ENCODE measurements around the gene PLA2G4B. TPM values are rescaled to one million over a fixed set of nuclear protein-coding genes. Genes with fewer than 3 reads are reported as not detected.

The PLA2G4B gene
- total and polyA plus RNA-seq, 10 of the 15 experiments (the other 5 are each of a cell fraction or from before 2014, with no cell fraction given): 0.22 to 6.6 (median 2.9) TPM

DNA sequence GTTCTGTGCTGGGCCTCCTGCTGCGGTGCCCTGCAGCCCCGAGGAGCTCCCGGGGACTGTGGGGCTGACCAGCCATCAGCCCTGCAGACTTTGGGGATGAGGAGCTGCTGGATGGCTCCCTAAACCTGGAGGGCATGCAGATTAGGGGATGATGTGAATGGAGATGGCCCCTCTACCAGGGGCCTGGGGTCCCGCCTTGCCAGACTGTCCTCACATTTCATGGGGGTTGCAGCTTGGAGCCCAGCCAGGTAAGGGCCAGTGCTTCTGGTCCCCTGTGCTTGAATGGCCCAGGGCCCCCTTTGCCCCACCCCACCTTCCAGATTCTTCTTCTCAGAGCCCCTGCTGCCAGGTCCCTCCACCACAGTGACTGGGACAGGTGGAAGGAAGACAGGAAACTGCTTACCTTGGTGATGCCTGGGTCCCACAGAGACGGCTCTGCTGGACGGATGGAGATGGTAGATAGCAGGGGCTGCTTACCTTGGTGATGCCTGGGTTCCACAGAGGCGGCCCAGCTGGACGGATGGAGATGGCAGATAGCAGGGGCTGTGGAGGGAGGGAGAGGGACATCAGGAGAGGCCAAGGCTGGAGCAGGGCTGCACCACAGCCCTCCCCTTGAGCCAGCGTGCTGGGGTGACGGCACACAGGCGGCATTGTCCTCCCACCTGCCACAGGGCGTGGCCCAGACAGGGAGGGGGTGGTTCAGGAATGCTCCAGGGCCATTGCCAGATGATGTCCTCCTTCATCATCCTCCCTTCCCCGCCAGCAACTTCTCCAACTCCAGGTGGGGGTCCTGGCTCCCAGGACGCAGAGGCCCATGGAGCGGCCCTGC, 55.0 kb downstream of the PLA2G4B start, which contains the start of gene SPTBN5:
Gene SPTBN5, minus strand, starts transcription at position 632 of the 829 bp plus-strand sequence. Its CDS starts 556 bp downstream, at position 76.
- ChIA-PET SMC1A (ENCODE audit: uncharacterized antibody, unreplicated experiment) (interaction anchor here (1.2 kb wide), 1 partner anchor 169 kb away, joined by 3 read pairs; no protein-coding TSS in a partner anchor), POLR2A (interaction anchor here (1.2 to 1.4 kb wide), 2 partner anchors 11 to 79 kb away, joined by 3 to 4 read pairs; partner anchors contain the start of gene EHD4), CTCF (interaction anchor here (2.3 to 2.6 kb wide), 2 partner anchors 11 kb away, joined by 8 to 16 read pairs; no protein-coding TSS in a partner anchor), RAD21 (ENCODE audit: unreplicated experiment) (interaction anchor here (1.6 kb wide), 1 partner anchor 11 kb away, joined by 4 read pairs; no protein-coding TSS in a partner anchor)
- H2AFZ ChIP-seq (ENCODE audit: control insufficient read depth, low read depth, low read length): no peak within 1 kb of the TSS; the same call in 1 of the 2 replicates
- BruUV-seq (replicated peaks): no TSS peak
- FAIRE-seq (no peak), ATAC-seq (no peak), DNase-seq (ENCODE audit: low read depth, low spot score) (no peak)
- in situ Hi-C loops (cut with MboI): no loop called here
- H3K27ac ChIP-seq (ENCODE audit: control insufficient read depth, insufficient read depth): no peak within 1 kb of the TSS
- H3K79me2 ChIP-seq (ENCODE audit: control insufficient read depth, insufficient read depth, low read length): no peaks in the 10 kb centered on the region
- H3K4me2 ChIP-seq (ENCODE audit: control insufficient read depth, insufficient read depth): peak within 1 kb of the TSS; percentile 28
- H3K9ac ChIP-seq (ENCODE audit: control insufficient read depth, insufficient read depth, low read length): no peak within 1 kb of the TSS
- H3K9me3 ChIP-seq (replicated peaks; ENCODE audit: control insufficient read depth, insufficient read depth, low read length): no peaks in the 10 kb centered on the region
- H3K4me3 ChIP-seq: no peak within 1 kb of the TSS; the same call in 1 of the 2 replicates
- intact Hi-C loops (cut with micrococcal nuclease; ENCODE audit: unreplicated experiment): no loop called here
- WGBS (ENCODE audit: insufficient coverage, insufficient replicate concordance, low lambda C conversion rate, missing lambda C conversion rate): 93% methylated on average over 15 of the region's 15 CpGs
- no peaks in the 10 kb centered on the region for H4K20me1 ChIP-seq (ENCODE audit: control insufficient read depth, insufficient read depth)
- peaks cover 18% of the 10 kb centered on the region for H3K4me1 ChIP-seq (ENCODE audit: control insufficient read depth, insufficient read depth, low read length)
- H3K36me3 ChIP-seq (ENCODE audit: control insufficient read depth in 2 of 2, insufficient read depth in 2 of 2, low read length in 1 of 2): peaks cover 0 to 2% of the 10 kb centered on the region in 2 experiments; a peak in 1 of 4 replicates
- H3K27me3 ChIP-seq (replicated peaks in 1 of 2; ENCODE audit: control insufficient read depth in 2 of 2, insufficient read depth in 2 of 2, low read length in 1 of 2): no peaks in the 10 kb centered on the region
- TF ChIP-seq, protein P1, sequence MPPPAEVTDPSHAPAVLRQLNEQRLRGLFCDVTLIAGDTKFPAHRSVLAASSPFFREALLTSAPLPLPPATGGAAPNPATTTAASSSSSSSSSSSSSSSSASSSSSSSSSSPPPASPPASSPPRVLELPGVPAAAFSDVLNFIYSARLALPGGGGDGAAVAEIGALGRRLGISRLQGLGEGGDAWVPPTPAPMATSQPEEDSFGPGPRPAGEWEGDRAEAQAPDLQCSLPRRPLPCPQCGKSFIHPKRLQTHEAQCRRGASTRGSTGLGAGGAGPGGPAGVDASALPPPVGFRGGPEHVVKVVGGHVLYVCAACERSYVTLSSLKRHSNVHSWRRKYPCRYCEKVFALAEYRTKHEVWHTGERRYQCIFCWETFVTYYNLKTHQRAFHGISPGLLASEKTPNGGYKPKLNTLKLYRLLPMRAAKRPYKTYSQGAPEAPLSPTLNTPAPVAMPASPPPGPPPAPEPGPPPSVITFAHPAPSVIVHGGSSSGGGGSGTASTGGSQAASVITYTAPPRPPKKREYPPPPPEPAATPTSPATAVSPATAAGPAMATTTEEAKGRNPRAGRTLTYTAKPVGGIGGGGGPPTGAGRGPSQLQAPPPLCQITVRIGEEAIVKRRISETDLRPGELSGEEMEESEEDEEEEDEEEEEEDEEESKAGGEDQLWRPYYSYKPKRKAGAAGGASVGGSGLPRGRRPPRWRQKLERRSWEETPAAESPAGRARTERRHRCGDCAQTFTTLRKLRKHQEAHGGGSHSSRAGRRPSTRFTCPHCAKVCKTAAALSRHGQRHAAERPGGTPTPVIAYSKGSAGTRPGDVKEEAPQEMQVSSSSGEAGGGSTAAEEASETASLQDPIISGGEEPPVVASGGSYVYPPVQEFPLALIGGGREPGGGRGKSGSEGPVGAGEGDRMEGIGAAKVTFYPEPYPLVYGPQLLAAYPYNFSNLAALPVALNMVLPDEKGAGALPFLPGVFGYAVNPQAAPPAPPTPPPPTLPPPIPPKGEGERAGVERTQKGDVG (CRISPR knock-in tag; IDR thresholded peaks at IDR 0.05): no peak
- TF ChIP-seq PAX8 (IDR thresholded peaks at IDR 0.05) (no peak), SREBF2 (IDR thresholded peaks at IDR 0.05; ENCODE audit: low read length) (no peak), ZNF274 (IDR thresholded peaks at IDR 0.05; ENCODE audit: insufficient read depth, insufficient read length) (no peak), ATF7 (IDR thresholded peaks at IDR 0.05; ENCODE audit: low read depth) (no peak), SP1 (IDR thresholded peaks at IDR 0.05; ENCODE audit: low read depth, low read length) (no peak), NFIC (IDR thresholded peaks at IDR 0.05; ENCODE audit: low read depth, low read length) (no peak), SMARCA5 (IDR thresholded peaks at IDR 0.05) (no peak)
- TF ChIP-seq, protein P2, sequence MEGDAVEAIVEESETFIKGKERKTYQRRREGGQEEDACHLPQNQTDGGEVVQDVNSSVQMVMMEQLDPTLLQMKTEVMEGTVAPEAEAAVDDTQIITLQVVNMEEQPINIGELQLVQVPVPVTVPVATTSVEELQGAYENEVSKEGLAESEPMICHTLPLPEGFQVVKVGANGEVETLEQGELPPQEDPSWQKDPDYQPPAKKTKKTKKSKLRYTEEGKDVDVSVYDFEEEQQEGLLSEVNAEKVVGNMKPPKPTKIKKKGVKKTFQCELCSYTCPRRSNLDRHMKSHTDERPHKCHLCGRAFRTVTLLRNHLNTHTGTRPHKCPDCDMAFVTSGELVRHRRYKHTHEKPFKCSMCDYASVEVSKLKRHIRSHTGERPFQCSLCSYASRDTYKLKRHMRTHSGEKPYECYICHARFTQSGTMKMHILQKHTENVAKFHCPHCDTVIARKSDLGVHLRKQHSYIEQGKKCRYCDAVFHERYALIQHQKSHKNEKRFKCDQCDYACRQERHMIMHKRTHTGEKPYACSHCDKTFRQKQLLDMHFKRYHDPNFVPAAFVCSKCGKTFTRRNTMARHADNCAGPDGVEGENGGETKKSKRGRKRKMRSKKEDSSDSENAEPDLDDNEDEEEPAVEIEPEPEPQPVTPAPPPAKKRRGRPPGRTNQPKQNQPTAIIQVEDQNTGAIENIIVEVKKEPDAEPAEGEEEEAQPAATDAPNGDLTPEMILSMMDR (IDR thresholded peaks at IDR 0.05 in 2 of 3, conservative IDR thresholded peaks at IDR 0.05 in 1 of 3; ENCODE audit: control insufficient read depth in 2 of 3, extremely low read depth in 1 of 3, insufficient read depth in 1 of 3, low read depth in 3 of 3, low read length in 3 of 3): no peak
- TF ChIP-seq, protein P3, sequence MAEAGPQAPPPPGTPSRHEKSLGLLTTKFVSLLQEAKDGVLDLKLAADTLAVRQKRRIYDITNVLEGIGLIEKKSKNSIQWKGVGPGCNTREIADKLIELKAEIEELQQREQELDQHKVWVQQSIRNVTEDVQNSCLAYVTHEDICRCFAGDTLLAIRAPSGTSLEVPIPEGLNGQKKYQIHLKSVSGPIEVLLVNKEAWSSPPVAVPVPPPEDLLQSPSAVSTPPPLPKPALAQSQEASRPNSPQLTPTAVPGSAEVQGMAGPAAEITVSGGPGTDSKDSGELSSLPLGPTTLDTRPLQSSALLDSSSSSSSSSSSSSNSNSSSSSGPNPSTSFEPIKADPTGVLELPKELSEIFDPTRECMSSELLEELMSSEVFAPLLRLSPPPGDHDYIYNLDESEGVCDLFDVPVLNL (IDR thresholded peaks at IDR 0.05; ENCODE audit: low read depth, low read length): no peak
- TF ChIP-seq, protein P4, sequence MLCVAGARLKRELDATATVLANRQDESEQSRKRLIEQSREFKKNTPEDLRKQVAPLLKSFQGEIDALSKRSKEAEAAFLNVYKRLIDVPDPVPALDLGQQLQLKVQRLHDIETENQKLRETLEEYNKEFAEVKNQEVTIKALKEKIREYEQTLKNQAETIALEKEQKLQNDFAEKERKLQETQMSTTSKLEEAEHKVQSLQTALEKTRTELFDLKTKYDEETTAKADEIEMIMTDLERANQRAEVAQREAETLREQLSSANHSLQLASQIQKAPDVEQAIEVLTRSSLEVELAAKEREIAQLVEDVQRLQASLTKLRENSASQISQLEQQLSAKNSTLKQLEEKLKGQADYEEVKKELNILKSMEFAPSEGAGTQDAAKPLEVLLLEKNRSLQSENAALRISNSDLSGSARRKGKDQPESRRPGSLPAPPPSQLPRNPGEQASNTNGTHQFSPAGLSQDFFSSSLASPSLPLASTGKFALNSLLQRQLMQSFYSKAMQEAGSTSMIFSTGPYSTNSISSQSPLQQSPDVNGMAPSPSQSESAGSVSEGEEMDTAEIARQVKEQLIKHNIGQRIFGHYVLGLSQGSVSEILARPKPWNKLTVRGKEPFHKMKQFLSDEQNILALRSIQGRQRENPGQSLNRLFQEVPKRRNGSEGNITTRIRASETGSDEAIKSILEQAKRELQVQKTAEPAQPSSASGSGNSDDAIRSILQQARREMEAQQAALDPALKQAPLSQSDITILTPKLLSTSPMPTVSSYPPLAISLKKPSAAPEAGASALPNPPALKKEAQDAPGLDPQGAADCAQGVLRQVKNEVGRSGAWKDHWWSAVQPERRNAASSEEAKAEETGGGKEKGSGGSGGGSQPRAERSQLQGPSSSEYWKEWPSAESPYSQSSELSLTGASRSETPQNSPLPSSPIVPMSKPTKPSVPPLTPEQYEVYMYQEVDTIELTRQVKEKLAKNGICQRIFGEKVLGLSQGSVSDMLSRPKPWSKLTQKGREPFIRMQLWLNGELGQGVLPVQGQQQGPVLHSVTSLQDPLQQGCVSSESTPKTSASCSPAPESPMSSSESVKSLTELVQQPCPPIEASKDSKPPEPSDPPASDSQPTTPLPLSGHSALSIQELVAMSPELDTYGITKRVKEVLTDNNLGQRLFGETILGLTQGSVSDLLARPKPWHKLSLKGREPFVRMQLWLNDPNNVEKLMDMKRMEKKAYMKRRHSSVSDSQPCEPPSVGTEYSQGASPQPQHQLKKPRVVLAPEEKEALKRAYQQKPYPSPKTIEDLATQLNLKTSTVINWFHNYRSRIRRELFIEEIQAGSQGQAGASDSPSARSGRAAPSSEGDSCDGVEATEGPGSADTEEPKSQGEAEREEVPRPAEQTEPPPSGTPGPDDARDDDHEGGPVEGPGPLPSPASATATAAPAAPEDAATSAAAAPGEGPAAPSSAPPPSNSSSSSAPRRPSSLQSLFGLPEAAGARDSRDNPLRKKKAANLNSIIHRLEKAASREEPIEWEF (IDR thresholded peaks at IDR 0.05; ENCODE audit: insufficient replicate concordance, low read depth, low read length): no peak

Measured in GM12878 (cell line).